Measurements from ENCODE around the gene SPSB4.

The SPSB4 gene

DNA sequence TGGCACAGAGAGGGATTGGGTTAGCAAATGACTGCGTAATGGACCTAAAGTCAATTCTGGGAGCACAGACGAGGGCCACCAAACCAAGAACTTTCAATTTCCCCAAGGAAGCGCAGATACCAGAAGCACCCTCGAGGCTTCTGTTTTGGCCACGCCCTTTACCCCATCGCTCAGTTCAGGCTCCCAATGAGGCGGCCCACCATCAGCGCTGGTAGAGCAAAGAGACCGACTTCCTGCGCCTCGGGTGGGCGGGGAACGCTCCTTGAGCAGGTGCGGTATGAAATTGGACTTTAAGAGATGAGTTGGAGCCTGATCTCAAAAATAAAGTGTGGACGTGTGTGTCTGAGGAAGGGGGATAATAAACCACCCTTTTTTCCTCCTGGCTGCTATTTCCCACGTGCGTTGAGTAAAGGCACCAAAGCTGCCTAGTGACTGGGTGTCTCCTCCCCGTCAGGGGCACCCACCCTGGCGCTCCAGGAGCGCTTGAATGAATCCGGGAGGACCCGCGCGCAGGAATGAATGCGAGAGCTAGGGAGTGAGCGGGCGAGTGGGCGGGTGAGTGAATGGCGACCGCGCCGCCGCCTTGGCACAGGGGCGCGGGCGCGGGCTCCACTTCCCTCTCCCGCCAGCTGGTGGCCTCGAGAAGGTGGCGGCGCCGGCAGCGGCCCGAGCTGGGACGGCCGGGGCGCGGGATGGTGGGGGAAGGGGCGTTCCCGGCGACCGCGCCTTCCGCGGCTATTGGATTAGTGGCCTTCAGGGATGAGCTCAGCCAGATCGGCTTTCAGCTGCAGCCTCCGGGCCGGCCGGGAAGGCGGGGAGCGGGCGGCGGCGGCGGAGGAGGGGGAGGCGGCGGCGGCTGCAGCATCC lies at the start of gene SPSB4:
SPSB4 (plus strand) TSS at position 772 of the 867 bp plus-strand sequence. CDS start 14,758 bp downstream, outside the sequence.
- no peak within 1 kb of the TSS for H3K9ac ChIP-seq
- no peak within 1 kb of the TSS for H3K4me2 ChIP-seq
- H3K4me3 ChIP-seq (IDR thresholded peaks at IDR 0.05; ENCODE audit: insufficient read depth, low read depth, low read length) = no peak within 1 kb of the TSS
- no peaks in the 10 kb centered on the region for H3K36me3 ChIP-seq (ENCODE audit: insufficient read depth)
- H3K4me1 ChIP-seq (ENCODE audit: low read depth, poor library complexity, severe bottlenecking) = no peaks in the 10 kb centered on the region
- no peaks in the 10 kb centered on the region for H4K20me1 ChIP-seq (ENCODE audit: insufficient read depth)
- H2AFZ ChIP-seq (ENCODE audit: low read depth) = no peak within 1 kb of the TSS
- H3K27me3 ChIP-seq (ENCODE audit: insufficient read depth, low read depth) = no peaks in the 10 kb centered on the region
- H3K79me2 ChIP-seq (ENCODE audit: insufficient read depth, low read depth) = no peaks in the 10 kb centered on the region
- H3K27ac ChIP-seq = no peak within 1 kb of the TSS
- TF ChIP-seq, protein P1, sequence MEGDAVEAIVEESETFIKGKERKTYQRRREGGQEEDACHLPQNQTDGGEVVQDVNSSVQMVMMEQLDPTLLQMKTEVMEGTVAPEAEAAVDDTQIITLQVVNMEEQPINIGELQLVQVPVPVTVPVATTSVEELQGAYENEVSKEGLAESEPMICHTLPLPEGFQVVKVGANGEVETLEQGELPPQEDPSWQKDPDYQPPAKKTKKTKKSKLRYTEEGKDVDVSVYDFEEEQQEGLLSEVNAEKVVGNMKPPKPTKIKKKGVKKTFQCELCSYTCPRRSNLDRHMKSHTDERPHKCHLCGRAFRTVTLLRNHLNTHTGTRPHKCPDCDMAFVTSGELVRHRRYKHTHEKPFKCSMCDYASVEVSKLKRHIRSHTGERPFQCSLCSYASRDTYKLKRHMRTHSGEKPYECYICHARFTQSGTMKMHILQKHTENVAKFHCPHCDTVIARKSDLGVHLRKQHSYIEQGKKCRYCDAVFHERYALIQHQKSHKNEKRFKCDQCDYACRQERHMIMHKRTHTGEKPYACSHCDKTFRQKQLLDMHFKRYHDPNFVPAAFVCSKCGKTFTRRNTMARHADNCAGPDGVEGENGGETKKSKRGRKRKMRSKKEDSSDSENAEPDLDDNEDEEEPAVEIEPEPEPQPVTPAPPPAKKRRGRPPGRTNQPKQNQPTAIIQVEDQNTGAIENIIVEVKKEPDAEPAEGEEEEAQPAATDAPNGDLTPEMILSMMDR (conservative IDR thresholded peaks at IDR 0.05; ENCODE audit: low read depth, low read length) = no peak

DNA sequence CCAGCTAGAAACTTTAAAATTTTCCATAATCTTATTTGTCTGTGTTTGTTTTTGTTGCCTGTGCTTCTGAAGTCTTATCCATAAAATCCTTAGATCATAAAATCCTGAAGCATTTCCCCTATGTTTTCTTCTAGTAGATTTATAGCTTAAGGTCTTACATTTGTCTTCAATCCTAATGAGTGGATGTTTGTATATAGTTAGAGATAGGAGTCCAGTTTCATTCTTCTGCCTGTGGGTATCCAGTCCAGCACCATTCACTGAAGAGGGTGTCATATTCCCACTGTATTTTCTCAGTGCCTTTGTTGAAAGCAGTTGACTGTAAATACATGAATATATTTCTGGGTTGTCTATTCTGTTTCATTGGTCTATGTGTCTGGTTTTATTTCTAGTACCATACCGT lies 44.8 kb upstream of the SPSB4 start:
- no peaks in the 10 kb centered on the region for H3K79me2 ChIP-seq (ENCODE audit: insufficient read depth, low read depth)
- no peak overlapping the region for H3K4me3 ChIP-seq (IDR thresholded peaks at IDR 0.05; ENCODE audit: insufficient read depth, low read depth, low read length)
- TF ChIP-seq, protein P1 (conservative IDR thresholded peaks at IDR 0.05; ENCODE audit: low read depth, low read length) = no peak
- H2AFZ ChIP-seq (ENCODE audit: low read depth) = no peak overlapping the region
- H3K27ac ChIP-seq = no peak overlapping the region
- H3K27me3 ChIP-seq (ENCODE audit: insufficient read depth, low read depth) = no peaks in the 10 kb centered on the region
- no peaks in the 10 kb centered on the region for H4K20me1 ChIP-seq (ENCODE audit: insufficient read depth)
- no peaks in the 10 kb centered on the region for H3K36me3 ChIP-seq (ENCODE audit: insufficient read depth)
- H3K9ac ChIP-seq = no peak overlapping the region
- no peaks in the 10 kb centered on the region for H3K4me1 ChIP-seq (ENCODE audit: low read depth, poor library complexity, severe bottlenecking)
- H3K4me2 ChIP-seq = no peak overlapping the region

DNA sequence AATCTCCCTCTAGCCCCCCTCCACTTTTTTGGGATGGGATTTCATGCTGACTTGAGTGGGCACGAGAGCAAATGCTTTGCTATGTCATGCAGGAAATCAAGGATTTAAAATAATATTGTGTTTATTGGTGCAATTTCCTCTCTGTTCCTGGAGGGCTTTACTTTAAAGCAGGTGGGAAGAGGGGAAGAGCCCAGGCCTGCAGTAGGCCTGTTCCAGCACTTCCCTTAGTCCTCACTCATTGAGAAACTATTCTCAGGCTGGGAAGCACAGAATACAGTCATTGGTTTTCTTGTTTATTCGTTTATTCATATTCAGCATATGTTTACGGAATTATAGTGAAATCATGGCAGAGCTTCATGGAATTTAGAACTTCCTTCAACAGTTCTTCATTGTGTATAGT lies 41.7 kb upstream of the SPSB4 start:
- Histone ChIP-seq H3K36me3 (ENCODE audit: insufficient read depth) (no peaks in the 10 kb centered on the region), H3K27me3 (ENCODE audit: insufficient read depth, low read depth) (no peaks in the 10 kb centered on the region), H3K9ac (no peak overlapping the region), H3K27ac (no peak overlapping the region), H3K79me2 (ENCODE audit: insufficient read depth, low read depth) (no peaks in the 10 kb centered on the region), H2AFZ (ENCODE audit: low read depth) (no peak overlapping the region), H3K4me1 (ENCODE audit: low read depth, poor library complexity, severe bottlenecking) (no peaks in the 10 kb centered on the region), H4K20me1 (ENCODE audit: insufficient read depth) (no peaks in the 10 kb centered on the region), H3K4me2 (no peak overlapping the region), H3K4me3 (IDR thresholded peaks at IDR 0.05; ENCODE audit: insufficient read depth, low read depth, low read length) (no peak overlapping the region)
- TF ChIP-seq, protein P1 (conservative IDR thresholded peaks at IDR 0.05; ENCODE audit: low read depth, low read length) = no peak

DNA sequence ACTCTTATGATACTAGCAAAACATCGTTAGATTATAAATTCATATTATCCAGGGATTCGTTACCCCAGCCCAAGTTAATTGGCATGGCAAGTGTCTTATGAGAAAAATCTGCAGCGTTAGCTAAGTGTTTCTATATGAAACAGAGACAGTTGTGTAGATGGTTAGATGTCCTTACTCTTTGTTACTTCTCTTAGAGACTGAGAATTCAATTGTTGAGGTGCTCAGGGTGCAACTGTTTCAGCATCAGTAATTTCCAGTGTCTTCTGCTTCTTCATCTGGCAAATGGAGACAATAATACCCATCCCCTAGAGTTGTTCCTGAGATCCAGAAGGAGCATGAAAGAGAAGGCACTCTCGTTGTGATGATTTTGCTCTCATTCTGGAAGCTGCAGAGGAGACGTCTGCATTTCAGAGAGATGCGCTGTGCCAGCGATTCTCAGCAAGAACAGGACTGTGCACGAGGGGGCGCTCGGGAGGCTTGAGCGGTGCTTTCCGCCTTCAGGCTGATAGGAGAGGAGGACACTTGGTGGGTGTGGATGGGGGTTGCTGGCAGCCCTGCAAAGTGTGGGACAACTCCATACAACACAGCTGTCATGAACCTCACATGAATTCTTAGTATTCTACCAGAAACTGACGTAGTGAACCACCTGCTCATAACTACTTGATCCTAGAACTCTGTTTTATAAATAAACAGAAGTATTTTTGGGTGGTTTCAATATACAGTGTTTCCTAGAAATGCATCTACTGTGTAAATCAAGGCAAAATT lies 39.7 kb upstream of the SPSB4 start:
- H3K9ac ChIP-seq = no peak overlapping the region
- H3K27ac ChIP-seq = no peak overlapping the region
- no peaks in the 10 kb centered on the region for H3K27me3 ChIP-seq (ENCODE audit: insufficient read depth, low read depth)
- H2AFZ ChIP-seq (ENCODE audit: low read depth) = no peak overlapping the region
- TF ChIP-seq, protein P1 (conservative IDR thresholded peaks at IDR 0.05; ENCODE audit: low read depth, low read length) = no peak
- no peaks in the 10 kb centered on the region for H3K36me3 ChIP-seq (ENCODE audit: insufficient read depth)
- no peaks in the 10 kb centered on the region for H4K20me1 ChIP-seq (ENCODE audit: insufficient read depth)
- no peak overlapping the region for H3K4me2 ChIP-seq
- no peaks in the 10 kb centered on the region for H3K79me2 ChIP-seq (ENCODE audit: insufficient read depth, low read depth)
- H3K4me1 ChIP-seq (ENCODE audit: low read depth, poor library complexity, severe bottlenecking) = no peaks in the 10 kb centered on the region
- H3K4me3 ChIP-seq (IDR thresholded peaks at IDR 0.05; ENCODE audit: insufficient read depth, low read depth, low read length) = no peak overlapping the region
